ENCODE data around the gene MSANTD3. TPM values are rescaled to one million over a fixed set of nuclear protein-coding genes. Genes with fewer than 3 reads are reported as not detected.

Gene MSANTD3
- total and polyA plus RNA-seq, 2 donors, result 14.3 to 19.1 TPM

DNA sequence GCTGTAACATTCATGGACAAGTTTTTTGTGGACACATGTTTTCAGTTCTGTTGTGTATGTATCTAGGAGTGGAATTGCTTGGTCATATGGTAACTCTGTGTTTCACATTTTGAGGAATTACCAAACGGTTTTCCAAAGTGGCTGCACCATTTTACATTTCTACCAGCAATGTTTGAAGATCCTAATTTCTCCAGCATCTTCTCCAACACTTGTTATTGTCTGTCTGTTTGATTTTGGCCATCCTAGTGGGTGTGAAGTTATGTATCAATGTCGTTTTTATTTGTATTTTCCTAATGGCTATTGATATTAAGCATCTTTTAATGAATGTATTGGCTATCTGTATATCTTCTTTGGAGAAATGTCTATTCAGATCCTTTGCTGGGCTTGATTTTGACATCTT is 52.9 kb downstream of the MSANTD3 start:
- H3K4me3 ChIP-seq (ENCODE audit: low read depth, low read length), result no peak overlapping the region
- no peaks in the 10 kb centered on the region for H3K36me3 ChIP-seq (ENCODE audit: insufficient read depth)
- H3K4me1 ChIP-seq (ENCODE audit: insufficient read depth), result no peaks in the 10 kb centered on the region
- H3K27ac ChIP-seq (ENCODE audit: low read depth), result no peak overlapping the region
- no peak for DNase-seq (ENCODE audit: extremely low spot score)
- 90% methylated on average over 2 of the region's 2 CpGs for WGBS

DNA sequence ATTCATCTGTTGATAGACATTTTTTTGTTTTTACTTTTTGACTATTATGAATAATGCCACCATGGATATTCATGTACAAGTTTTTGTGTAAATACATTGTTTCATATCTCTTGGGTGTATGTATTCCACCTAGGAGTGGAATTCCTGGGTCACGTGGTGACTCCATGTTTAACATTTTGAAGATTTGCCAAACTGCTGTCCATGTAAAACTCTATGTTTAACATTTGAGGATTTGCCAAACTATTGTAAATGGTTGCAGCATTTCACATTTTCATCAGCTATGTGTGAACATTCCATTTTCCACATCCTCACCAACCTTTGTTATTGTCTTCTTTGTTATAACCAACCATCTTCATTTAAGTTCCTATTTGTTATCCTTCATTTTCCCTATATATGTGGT is 58.3 kb downstream of the MSANTD3 start:
- no peak overlapping the region for H3K4me3 ChIP-seq (ENCODE audit: low read depth, low read length)
- WGBS, result 71% methylated on average over 1 of the region's 1 CpG
- no peak overlapping the region for H3K27ac ChIP-seq (ENCODE audit: low read depth)
- no peaks in the 10 kb centered on the region for H3K4me1 ChIP-seq (ENCODE audit: insufficient read depth)
- H3K36me3 ChIP-seq (ENCODE audit: insufficient read depth), result no peaks in the 10 kb centered on the region
- no peak for DNase-seq (ENCODE audit: extremely low spot score)

DNA sequence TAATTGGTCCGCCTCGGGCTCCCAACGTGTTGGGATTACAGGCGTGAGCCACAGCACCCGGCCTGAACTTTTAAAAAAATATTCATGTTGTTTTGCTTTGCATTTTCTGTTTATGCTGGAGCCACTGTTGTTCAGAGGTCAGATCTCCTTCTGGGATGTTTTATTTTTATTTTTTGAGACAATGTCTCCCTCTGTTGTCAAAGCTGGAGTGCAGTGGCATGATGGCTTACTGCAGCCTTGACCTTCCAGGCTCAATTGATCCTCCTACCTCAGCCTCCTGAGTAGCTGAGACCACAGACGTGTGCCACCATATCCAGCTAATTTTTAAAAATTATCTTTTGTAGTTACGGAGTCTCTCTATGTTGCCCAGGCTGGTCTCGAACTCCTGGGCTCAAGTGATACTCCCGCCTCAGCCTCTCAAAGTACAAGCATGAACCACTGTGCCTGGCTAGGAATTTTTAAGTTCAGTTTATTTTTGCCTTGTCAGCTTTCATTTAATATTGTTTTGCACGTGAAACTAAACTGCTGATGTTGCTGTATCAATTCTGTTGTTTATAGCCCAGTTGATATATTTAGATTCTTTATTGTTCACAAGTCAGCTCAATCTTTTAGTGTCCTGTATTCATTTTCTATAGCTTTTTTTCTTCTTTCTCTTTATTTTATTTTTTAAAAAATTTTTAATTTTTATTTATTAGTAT is 59.7 kb downstream of the MSANTD3 start:
- H3K36me3 ChIP-seq (ENCODE audit: insufficient read depth), result no peaks in the 10 kb centered on the region
- WGBS, result 88% methylated on average over 10 of the region's 10 CpGs
- H3K27ac ChIP-seq (ENCODE audit: low read depth), result no peak overlapping the region
- DNase-seq (ENCODE audit: extremely low spot score), result no peak
- no peak overlapping the region for H3K4me3 ChIP-seq (ENCODE audit: low read depth, low read length)
- no peaks in the 10 kb centered on the region for H3K4me1 ChIP-seq (ENCODE audit: insufficient read depth)

DNA sequence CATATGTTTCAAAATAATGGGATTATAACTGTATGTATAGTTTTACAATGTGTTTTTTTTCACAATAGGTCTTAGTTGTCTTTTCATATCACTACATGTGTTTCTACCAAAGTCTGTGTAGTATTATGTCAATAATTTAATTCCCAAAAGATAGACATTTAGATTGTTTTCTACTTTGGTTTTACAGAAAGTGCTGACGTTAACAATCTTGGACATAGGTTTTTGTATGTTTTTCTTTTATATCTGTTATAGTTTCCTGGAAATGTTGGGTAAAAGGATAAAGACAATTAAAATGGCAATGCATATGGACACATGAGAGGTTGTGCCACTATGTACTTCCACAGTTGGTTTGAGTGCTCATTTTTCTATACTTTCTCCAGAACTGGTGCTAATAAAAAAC is 61.2 kb downstream of the MSANTD3 start:
- Histone ChIP-seq H3K4me1 (ENCODE audit: insufficient read depth) (no peaks in the 10 kb centered on the region), H3K4me3 (ENCODE audit: low read depth, low read length) (no peak overlapping the region), H3K27ac (ENCODE audit: low read depth) (no peak overlapping the region), H3K36me3 (ENCODE audit: insufficient read depth) (no peaks in the 10 kb centered on the region)
- no peak for DNase-seq (ENCODE audit: extremely low spot score)
- 94% methylated on average over 1 of the region's 1 CpG for WGBS

DNA sequence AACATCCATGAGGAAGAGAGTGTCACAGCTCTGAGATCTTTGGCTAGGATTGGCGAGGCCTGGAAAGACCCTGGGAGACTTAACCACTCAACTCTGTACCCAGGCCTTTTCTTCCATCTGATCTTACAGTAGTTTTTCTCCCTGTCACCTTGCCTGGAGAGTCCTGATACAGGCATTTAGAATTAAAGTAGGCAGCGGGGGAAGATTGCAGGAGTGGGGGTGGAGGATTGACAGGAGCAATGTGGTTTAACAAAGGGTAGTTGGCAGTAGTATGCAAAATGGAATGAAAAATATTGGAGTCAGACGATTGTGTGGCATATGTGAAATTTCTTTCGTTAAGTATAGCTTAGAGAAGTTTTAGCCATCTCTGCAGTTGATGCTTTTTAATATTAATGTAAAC is 62.9 kb downstream of the MSANTD3 start:
- no peak overlapping the region for H3K4me3 ChIP-seq (ENCODE audit: low read depth, low read length)
- WGBS, result 77% methylated on average over 4 of the region's 4 CpGs
- H3K36me3 ChIP-seq (ENCODE audit: insufficient read depth), result no peaks in the 10 kb centered on the region
- no peaks in the 10 kb centered on the region for H3K4me1 ChIP-seq (ENCODE audit: insufficient read depth)
- no peak overlapping the region for H3K27ac ChIP-seq (ENCODE audit: low read depth)
- DNase-seq (ENCODE audit: extremely low spot score), result no peak

DNA sequence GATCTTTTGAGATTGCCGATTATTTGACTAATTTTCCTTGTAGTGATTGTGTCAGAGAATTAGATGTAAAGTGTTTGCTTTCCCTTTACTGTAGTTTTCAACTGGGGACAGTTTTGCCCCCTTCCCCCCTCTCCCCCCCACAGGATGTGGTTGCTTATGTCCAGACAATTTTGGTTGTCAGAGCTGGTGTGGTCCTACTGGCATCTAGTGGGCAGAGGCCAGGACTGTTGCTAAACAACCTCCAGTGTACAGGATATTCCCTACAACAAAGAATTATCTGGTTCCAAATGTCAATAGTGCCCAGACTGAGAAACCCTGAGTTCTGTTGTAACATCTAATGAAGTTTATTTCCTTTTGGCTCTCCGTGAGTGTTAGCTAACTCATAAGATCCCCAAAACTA is 66.0 kb downstream of the MSANTD3 start:
- Histone ChIP-seq H3K27ac (ENCODE audit: low read depth) (no peak overlapping the region), H3K4me3 (ENCODE audit: low read depth, low read length) (no peak overlapping the region), H3K4me1 (ENCODE audit: insufficient read depth) (no peaks in the 10 kb centered on the region), H3K36me3 (ENCODE audit: insufficient read depth) (no peaks in the 10 kb centered on the region)
- 91% methylated on average over 2 of the region's 2 CpGs for WGBS
- no peak for DNase-seq (ENCODE audit: extremely low spot score)

DNA sequence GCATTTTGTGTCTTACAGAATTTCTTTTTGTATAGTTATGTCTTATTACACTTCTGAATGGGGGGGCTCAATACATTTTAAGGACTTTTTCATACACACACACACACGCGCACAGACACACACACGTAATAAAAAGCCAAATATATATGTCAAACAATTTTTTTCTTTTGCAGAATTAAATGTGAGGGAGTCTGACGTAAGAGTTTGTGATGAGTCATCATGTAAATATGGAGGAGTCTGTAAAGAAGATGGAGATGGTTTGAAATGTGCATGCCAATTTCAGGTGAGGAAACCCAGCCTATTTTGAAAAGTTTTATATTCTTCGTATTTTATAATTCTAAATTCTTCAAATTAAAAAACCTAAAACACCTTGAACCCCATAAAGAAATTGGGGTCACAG is 71.6 kb downstream of the MSANTD3 start:
- H3K27ac ChIP-seq (ENCODE audit: low read depth), result no peak overlapping the region
- WGBS, result 86% methylated on average over 5 of the region's 5 CpGs
- no peak for DNase-seq (ENCODE audit: extremely low spot score)

DNA sequence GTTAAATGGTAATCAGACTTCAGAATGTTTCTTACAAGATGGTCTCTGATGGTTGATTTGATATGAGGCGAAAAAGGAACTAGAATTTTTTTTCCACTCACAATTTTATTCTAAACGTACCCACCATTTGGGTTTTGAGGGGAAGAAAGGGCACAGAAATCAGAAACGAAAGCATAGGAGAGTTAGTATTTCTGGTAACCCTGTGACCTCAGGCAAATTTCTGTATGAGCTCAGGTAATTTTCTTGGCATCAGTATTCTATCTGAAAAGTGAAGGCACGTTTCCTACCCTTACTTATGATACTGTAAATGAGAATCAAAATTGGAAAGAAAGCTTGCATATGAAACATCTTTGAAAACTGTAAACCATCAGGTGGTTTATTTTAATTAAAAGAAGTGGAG is 72.5 kb downstream of the MSANTD3 start:
- Histone ChIP-seq H3K4me1 (ENCODE audit: insufficient read depth) (no peaks in the 10 kb centered on the region), H3K27ac (ENCODE audit: low read depth) (no peak overlapping the region), H3K4me3 (ENCODE audit: low read depth, low read length) (no peak overlapping the region), H3K36me3 (ENCODE audit: insufficient read depth) (no peaks in the 10 kb centered on the region)
- no peak for DNase-seq (ENCODE audit: extremely low spot score)
- 90% methylated on average over 4 of the region's 4 CpGs for WGBS

More for the DNA sequence above, 71.6 kb downstream of the MSANTD3 start:
- no peak overlapping the region for H3K4me3 ChIP-seq (ENCODE audit: low read depth, low read length)
- no peaks in the 10 kb centered on the region for H3K4me1 ChIP-seq (ENCODE audit: insufficient read depth)
- H3K36me3 ChIP-seq (ENCODE audit: insufficient read depth), result no peaks in the 10 kb centered on the region

DNA sequence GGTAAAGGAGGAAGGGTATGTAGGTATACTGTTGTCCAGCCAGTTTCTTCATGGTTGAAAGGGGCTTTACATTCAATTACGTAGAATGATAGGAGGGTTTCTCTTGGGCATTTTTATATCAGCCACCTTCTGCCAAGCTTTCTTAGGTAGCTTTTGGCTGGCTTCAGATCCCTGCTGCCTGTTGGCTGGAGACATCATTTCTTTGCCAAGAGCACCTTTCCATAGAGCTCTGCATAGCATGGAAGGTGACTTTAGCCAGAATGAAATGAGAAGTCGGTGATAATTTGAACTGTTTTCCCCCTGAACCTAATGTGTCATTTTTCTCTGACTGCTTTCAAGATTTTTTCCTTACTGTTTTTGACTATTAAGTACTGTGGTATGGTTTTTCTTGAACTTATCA is 72.9 kb downstream of the MSANTD3 start:
- Histone ChIP-seq H3K4me1 (ENCODE audit: insufficient read depth) (no peaks in the 10 kb centered on the region), H3K27ac (ENCODE audit: low read depth) (no peak overlapping the region), H3K4me3 (ENCODE audit: low read depth, low read length) (no peak overlapping the region), H3K36me3 (ENCODE audit: insufficient read depth) (no peaks in the 10 kb centered on the region)
- 73% methylated on average over 2 of the region's 2 CpGs for WGBS
- DNase-seq (ENCODE audit: extremely low spot score), result no peak

Other genes with a start within 250 kb of the MSANTD3 start
- 43.0 TPM for gene TEX10, start 74.2 kb upstream of the MSANTD3 start, total RNA-seq
- gene TEX10, start 74.2 kb upstream of the MSANTD3 start, polyA plus RNA-seq, result 9.8 TPM
- 2.0 TPM for gene TMEFF1, start 46.0 kb downstream of the MSANTD3 start, total RNA-seq
- 0.24 TPM for gene TMEFF1, start 46.0 kb downstream of the MSANTD3 start, polyA plus RNA-seq
- gene CAVIN4, start 150.9 kb downstream of the MSANTD3 start, total RNA-seq, result 12.8 TPM
- 0.20 TPM for gene CAVIN4, start 150.9 kb downstream of the MSANTD3 start, polyA plus RNA-seq